NB4 (cell line): Measurements from ENCODE around the gene GSTP1.
"Not testable (repeated sequence)": the region's sequence is repeated elsewhere in the genome, so short reads cannot be mapped to it uniquely, and the experiment has no call there.

Experiments
- MAX ChIP-seq: IDR thresholded peaks from 2 replicates; pipeline ENCODE4 v1.6.1; 2011; ENCODE audit warnings: low read depth, low read length
- MYC ChIP-seq: IDR thresholded peaks from 2 replicates; pipeline ENCODE4 v1.6.1; 2011; ENCODE audit warnings: low read depth, low read length
- POLR2A ChIP-seq: IDR thresholded peaks from 2 replicates; pipeline ENCODE4 v1.6.1; 2011; ENCODE audit warnings: mild to moderate bottlenecking; ENCODE audit not compliant: insufficient read length; ENCODE audit errors: extremely low read depth
- TF ChIP-seq, protein P1 (sequence below): IDR thresholded peaks from one replicate; pipeline ENCODE4 v1.5.1; 2012; ENCODE audit warnings: low read depth, low read length

GRCh38 chr11:67588899-67589415 lies 5.3 kb downstream of the GSTP1 start:
- TF ChIP-seq, protein P1, sequence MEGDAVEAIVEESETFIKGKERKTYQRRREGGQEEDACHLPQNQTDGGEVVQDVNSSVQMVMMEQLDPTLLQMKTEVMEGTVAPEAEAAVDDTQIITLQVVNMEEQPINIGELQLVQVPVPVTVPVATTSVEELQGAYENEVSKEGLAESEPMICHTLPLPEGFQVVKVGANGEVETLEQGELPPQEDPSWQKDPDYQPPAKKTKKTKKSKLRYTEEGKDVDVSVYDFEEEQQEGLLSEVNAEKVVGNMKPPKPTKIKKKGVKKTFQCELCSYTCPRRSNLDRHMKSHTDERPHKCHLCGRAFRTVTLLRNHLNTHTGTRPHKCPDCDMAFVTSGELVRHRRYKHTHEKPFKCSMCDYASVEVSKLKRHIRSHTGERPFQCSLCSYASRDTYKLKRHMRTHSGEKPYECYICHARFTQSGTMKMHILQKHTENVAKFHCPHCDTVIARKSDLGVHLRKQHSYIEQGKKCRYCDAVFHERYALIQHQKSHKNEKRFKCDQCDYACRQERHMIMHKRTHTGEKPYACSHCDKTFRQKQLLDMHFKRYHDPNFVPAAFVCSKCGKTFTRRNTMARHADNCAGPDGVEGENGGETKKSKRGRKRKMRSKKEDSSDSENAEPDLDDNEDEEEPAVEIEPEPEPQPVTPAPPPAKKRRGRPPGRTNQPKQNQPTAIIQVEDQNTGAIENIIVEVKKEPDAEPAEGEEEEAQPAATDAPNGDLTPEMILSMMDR = not testable (repeated sequence)
- not testable (repeated sequence) for TF ChIP-seq MAX, POLR2A, MYC
